A549 (cell line): ENCODE measurements around the gene KIF24. TPM values are rescaled to one million over a fixed set of nuclear protein-coding genes. Genes with fewer than 3 reads are reported as not detected.

Source experiments
- ATAC-seq, 2 experiments: fragments of 200-7000 bp in 1 of 2; fragments of >200 bp in 1 of 2; cut with Nextera tagmentation in 1 of 2; cut with Tn5 transposase in 1 of 2; 3 replicates each; pipeline versions ENCODE4 v1.8.0 to v1.9.1; 2018 to 2020; ENCODE audit warnings: mild to moderate bottlenecking in 1 of 2, moderate library complexity in 1 of 2
- CTCF ChIA-PET: fragments of 300-600 bp; sonication (Branson Sonifier 250); formaldehyde crosslinking; extraction: SDS; loops from one replicate; lab custom pipeline; 2021; ENCODE audit warnings: antibody characterized with exemption, inconsistent platforms; lab: Yijun Ruan, JAX
- POLR2A ChIA-PET: fragments of 350-600 bp; formaldehyde crosslinking; extraction: SDS; loops from one replicate; lab custom pipeline; 2021; ENCODE audit warnings: antibody characterized with exemption, inconsistent platforms; lab: Yijun Ruan, JAX
- DNase-seq, 2 experiments: peaks; one replicate each; pipeline versions ENCODE4 v3.0.0 to v3.0.0-alpha.2; 2011 to 2016; ENCODE audit warnings: low read depth in 1 of 2, low spot score in 1 of 2
- FAIRE-seq: peaks from 2 replicates; lab custom pipeline; 2011; peaks lifted over from hg19 to GRCh38; lab: Jason Lieb, UNC
- H3K27ac ChIP-seq, 2 experiments: fragments of >200 bp; sonication (Bioruptor Twin); formaldehyde crosslinking; 3 replicates each; pipeline ENCODE4 v1.5.1; 2016 to 2017
- H3K4me1 ChIP-seq: fragments of >200 bp; sonication (Bioruptor Twin); formaldehyde crosslinking; 3 replicates; pipeline ENCODE4 v1.6.1; 2016
- H3K4me2 ChIP-seq: fragments of >200 bp; sonication (Bioruptor Twin); formaldehyde crosslinking; 3 replicates; pipeline ENCODE4 v1.6.1; 2016
- H3K4me3 ChIP-seq: fragments of >200 bp; sonication (Bioruptor Twin); formaldehyde crosslinking; 3 replicates; pipeline ENCODE4 v1.5.1; 2016
- H3K9me3 ChIP-seq: fragments of >200 bp; sonication (Bioruptor Twin); formaldehyde crosslinking; 3 replicates; pipeline ENCODE4 v1.6.1; 2016
- BHLHE40 ChIP-seq: IDR thresholded peaks from 2 replicates; pipeline ENCODE4 v1.6.1; 2012; ENCODE audit warnings: low read depth, low read length, inconsistent platforms
- CBX2 ChIP-seq: fragments of 200-600 bp; sonication (generic); IDR thresholded peaks from 2 replicates; pipeline ENCODE4 v1.6.1; 2016; ENCODE audit warnings: low read depth, mild to moderate bottlenecking, borderline replicate concordance
- CBX8 ChIP-seq: fragments of 200-600 bp; sonication (generic); IDR thresholded peaks from 2 replicates; pipeline ENCODE4 v1.6.1; 2016
- CHD4 ChIP-seq: fragments of 200-600 bp; sonication (generic); IDR thresholded peaks from 2 replicates; pipeline ENCODE4 v1.6.1; 2016; ENCODE audit warnings: antibody characterized with exemption, mild to moderate bottlenecking, borderline replicate concordance
- ESRRA ChIP-seq: fragments of 150-350 bp; IDR thresholded peaks from 2 replicates; pipeline ENCODE4 v1.6.1; 2014; ENCODE audit warnings: mild to moderate bottlenecking, low read length, borderline replicate concordance
- FOSB ChIP-seq: fragments of 250-450 bp; sonication (Bioruptor Pico); IDR thresholded peaks from 2 replicates; pipeline ENCODE4 v1.5.0; 2020; ENCODE audit warnings: mild to moderate bottlenecking, moderate library complexity
- FOXS1 ChIP-seq: fragments of 250-450 bp; sonication (Bioruptor Pico); IDR thresholded peaks from 2 replicates; pipeline ENCODE4 v1.5.0; 2020; ENCODE audit warnings: mild to moderate bottlenecking, moderate library complexity
- HEYL ChIP-seq: fragments of 250-450 bp; sonication (Bioruptor Pico); IDR thresholded peaks from 2 replicates; pipeline ENCODE4 v1.8.0; 2021; ENCODE audit warnings: mild to moderate bottlenecking, moderate library complexity
- HOXA7 ChIP-seq: fragments of 250-450 bp; sonication (Bioruptor Pico); IDR thresholded peaks from 2 replicates; pipeline ENCODE4 v1.5.0; 2020; ENCODE audit warnings: mild to moderate bottlenecking, moderate library complexity
- JUN ChIP-seq, 2 experiments: fragments of >200 bp; sonication (Bioruptor Twin); formaldehyde crosslinking; IDR thresholded peaks; 2 replicates in 1 of 2; 3 replicates in 1 of 2; pipeline ENCODE4 v1.6.1; 2016 to 2017
- KDM1A ChIP-seq: fragments of 200-600 bp; sonication (generic); IDR thresholded peaks from 2 replicates; pipeline ENCODE4 v1.6.1; 2016; ENCODE audit warnings: low read depth, mild to moderate bottlenecking
- KDM5A ChIP-seq: fragments of 200-600 bp; sonication (generic); IDR thresholded peaks from 2 replicates; pipeline ENCODE4 v1.6.1; 2016; ENCODE audit warnings: antibody characterized with exemption, mild to moderate bottlenecking
- NFE2L2 ChIP-seq: fragments of 150-350 bp; conservative IDR thresholded peaks from 2 replicates; pipeline ENCODE4 v1.6.1; 2014; ENCODE audit warnings: low read length
- PHF8 ChIP-seq: fragments of 200-600 bp; sonication (generic); IDR thresholded peaks from 2 replicates; pipeline ENCODE4 v1.6.1; 2016; ENCODE audit warnings: low read depth, mild to moderate bottlenecking, antibody characterized with exemption, moderate library complexity, borderline replicate concordance
- POLR2A ChIP-seq: IDR thresholded peaks from 2 replicates; pipeline ENCODE4 v1.6.1; 2012; ENCODE audit warnings: mild to moderate bottlenecking, low read length
- POLR2AphosphoS2 ChIP-seq: conservative IDR thresholded peaks from 2 replicates; pipeline ENCODE4 v1.6.1; 2012; ENCODE audit warnings: low read length, improper control_type of control experiment, inconsistent platforms
- RAD21 ChIP-seq, 2 experiments: fragments of >200 bp in 1 of 2; sonication (Bioruptor Twin) in 1 of 2; formaldehyde crosslinking in 1 of 2; IDR thresholded peaks in 1 of 2; conservative IDR thresholded peaks in 1 of 2; 2 replicates in 1 of 2; 3 replicates in 1 of 2; pipeline ENCODE4 v1.6.1; 2012 to 2018; ENCODE audit warnings: inconsistent platforms in 1 of 2
- RARB ChIP-seq: fragments of 250-450 bp; sonication (Bioruptor Pico); IDR thresholded peaks from 2 replicates; pipeline ENCODE4 v1.8.0; 2021; ENCODE audit warnings: mild to moderate bottlenecking, moderate library complexity
- TFCP2L1 ChIP-seq: fragments of 250-450 bp; sonication (Bioruptor Pico); IDR thresholded peaks from 2 replicates; pipeline ENCODE4 v1.5.0; 2021; ENCODE audit warnings: mild to moderate bottlenecking
- TP53 ChIP-seq: fragments of 250-450 bp; sonication (Bioruptor Pico); IDR thresholded peaks from 2 replicates; pipeline ENCODE4 v1.5.0; 2021; ENCODE audit warnings: mild to moderate bottlenecking, moderate library complexity
- ZFP36 ChIP-seq: fragments of 450-650 bp; IDR thresholded peaks from 2 replicates; pipeline ENCODE4 v1.6.1; 2014; ENCODE audit warnings: borderline replicate concordance; ENCODE audit not compliant: partially characterized antibody
- ZSCAN20 ChIP-seq: fragments of 250-450 bp; sonication (Bioruptor Pico); IDR thresholded peaks from 2 replicates; pipeline ENCODE4 v1.8.0; 2022; ENCODE audit warnings: mild to moderate bottlenecking, moderate library complexity
- WGBS: methylation state at CpG from one replicate; pipeline ENCODE4 v1.1.6; 2017; ENCODE audit errors: missing lambda C conversion rate; 5-methylcytosine and 5-hydroxymethylcytosine counted together
- polyA plus RNA-seq, 4 experiments: library from polyadenylated mRNA; depleted of rRNA in 3 of 4; stranded (reverse); fragments of >200 nt; fragmentation: RNase III in 1 of 4; extraction: RNeasy Plus Mini Kit Qiagen cat#74134 plus additional on column Dnase treatment in 1 of 4; gene quantifications; 2 replicates in 3 of 4; 3 replicates in 1 of 4; pipeline ENCODE4 v1.2.3, GENCODE V29; 2011 to 2017
- TF ChIP-seq, protein P1 (sequence below): IDR thresholded peaks from 2 replicates; pipeline ENCODE4 v1.6.1; 2012
- TF ChIP-seq, protein P2 (sequence below): fragments of 150-350 bp; IDR thresholded peaks from 2 replicates; pipeline ENCODE4 v1.6.1; 2014; ENCODE audit warnings: low read depth, mild to moderate bottlenecking, low read length
- TF ChIP-seq, protein P3 (sequence below): fragments of 450-650 bp; IDR thresholded peaks from 2 replicates; pipeline ENCODE4 v1.6.1; 2014; ENCODE audit warnings: antibody characterized with exemption
- TF ChIP-seq, protein P4 (sequence below): IDR thresholded peaks from 2 replicates; pipeline ENCODE4 v1.6.1; 2012; ENCODE audit warnings: low read depth, borderline replicate concordance
- TF ChIP-seq, protein P5 (sequence below): fragments of >200 bp; sonication (Bioruptor Twin); formaldehyde crosslinking; IDR thresholded peaks from 3 replicates; pipeline ENCODE4 v1.6.1; 2016

Gene KIF24
- polyA plus RNA-seq, 2 of the 4 experiments (the other 2 are of a cell fraction), result 3.2 to 4.4 TPM

DNA sequence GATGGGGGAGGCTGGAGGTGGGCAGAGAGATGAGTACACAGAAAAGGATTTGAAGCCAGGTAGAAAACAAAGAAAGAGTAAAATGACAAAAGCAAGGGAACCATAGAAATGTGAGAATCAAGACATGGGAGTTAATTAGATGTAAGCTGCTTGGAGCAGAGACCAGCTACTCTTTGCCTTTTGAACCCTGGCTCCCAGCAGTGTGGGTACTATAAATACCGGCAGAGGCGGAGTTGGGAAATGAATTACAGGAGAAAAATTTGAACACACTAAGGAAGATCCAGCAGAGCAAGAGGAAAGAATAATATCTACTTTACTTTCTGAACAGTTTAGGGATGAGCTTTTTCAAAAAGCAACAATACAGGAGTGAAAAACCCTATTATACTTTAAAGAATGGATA lies 36.5 kb downstream of the KIF24 start:
- ATAC-seq (no peak), FAIRE-seq (no peak), DNase-seq (no peak)
- TF ChIP-seq RAD21 (conservative IDR thresholded peaks at IDR 0.05 in 1 of 2, IDR thresholded peaks at IDR 0.05 in 1 of 2) (no peak), CBX8 (no peak)
- CTCF ChIA-PET, result interaction anchor here (0.9 kb wide), 1 partner anchor 14 kb away, joined by 5 read pairs; no protein-coding TSS in a partner anchor
- no peaks in the 10 kb centered on the region for H3K9me3 ChIP-seq
- WGBS, result 91% methylated on average over 2 of the region's 2 CpGs
- no peak overlapping the region for H3K4me2 ChIP-seq
- H3K4me3 ChIP-seq, result no peak overlapping the region
- no peaks in the 10 kb centered on the region for H3K4me1 ChIP-seq
- no peak overlapping the region for H3K27ac ChIP-seq
- POLR2A ChIA-PET, result no interaction called here

DNA sequence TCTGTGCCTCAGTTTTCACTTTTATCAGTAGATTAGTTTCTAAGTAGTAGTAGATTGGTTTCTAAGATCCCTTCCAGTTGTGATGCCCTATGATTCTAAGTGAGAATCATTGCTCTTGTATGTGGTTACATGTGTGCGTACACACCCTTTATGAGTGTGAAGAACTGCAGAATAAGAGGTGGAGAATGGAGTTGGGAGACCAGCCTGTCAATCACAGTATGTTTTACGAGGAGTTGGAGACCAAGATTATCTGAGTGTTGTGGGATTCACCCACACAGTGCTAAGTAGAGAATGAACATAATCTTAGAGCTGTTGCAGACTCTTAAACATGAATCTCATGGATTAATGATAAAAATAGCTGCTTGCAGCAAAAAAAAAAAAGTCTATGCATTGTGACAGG lies 37.6 kb downstream of the KIF24 start:
- ChIA-PET POLR2A (interaction anchor here (0.6 kb wide), 1 partner anchor 89 kb away, joined by 3 read pairs; no protein-coding TSS in a partner anchor), CTCF (interaction anchor here (0.6 to 1.6 kb wide), 4 partner anchors 25 to 321 kb away, joined by 3 to 4 read pairs (median 3); no protein-coding TSS in a partner anchor)
- no peak for DNase-seq
- H3K4me1 ChIP-seq, result no peaks in the 10 kb centered on the region
- no peak for FAIRE-seq
- TF ChIP-seq ESRRA (no peak), HEYL (CRISPR knock-in tag) (no peak), TFCP2L1 (no peak), KDM5A (no peak), PHF8 (no peak), NFE2L2 (no peak), JUN (IDR thresholded peaks at IDR 0.05) (no peak), FOSB (no peak), POLR2A (no peak)
- TF ChIP-seq, protein P1, sequence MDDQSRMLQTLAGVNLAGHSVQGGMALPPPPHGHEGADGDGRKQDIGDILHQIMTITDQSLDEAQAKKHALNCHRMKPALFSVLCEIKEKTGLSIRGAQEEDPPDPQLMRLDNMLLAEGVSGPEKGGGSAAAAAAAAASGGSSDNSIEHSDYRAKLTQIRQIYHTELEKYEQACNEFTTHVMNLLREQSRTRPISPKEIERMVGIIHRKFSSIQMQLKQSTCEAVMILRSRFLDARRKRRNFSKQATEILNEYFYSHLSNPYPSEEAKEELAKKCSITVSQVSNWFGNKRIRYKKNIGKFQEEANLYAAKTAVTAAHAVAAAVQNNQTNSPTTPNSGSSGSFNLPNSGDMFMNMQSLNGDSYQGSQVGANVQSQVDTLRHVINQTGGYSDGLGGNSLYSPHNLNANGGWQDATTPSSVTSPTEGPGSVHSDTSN, result no peak
- TF ChIP-seq, protein P2, sequence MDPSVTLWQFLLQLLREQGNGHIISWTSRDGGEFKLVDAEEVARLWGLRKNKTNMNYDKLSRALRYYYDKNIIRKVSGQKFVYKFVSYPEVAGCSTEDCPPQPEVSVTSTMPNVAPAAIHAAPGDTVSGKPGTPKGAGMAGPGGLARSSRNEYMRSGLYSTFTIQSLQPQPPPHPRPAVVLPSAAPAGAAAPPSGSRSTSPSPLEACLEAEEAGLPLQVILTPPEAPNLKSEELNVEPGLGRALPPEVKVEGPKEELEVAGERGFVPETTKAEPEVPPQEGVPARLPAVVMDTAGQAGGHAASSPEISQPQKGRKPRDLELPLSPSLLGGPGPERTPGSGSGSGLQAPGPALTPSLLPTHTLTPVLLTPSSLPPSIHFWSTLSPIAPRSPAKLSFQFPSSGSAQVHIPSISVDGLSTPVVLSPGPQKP, result no peak
- TF ChIP-seq, protein P3, sequence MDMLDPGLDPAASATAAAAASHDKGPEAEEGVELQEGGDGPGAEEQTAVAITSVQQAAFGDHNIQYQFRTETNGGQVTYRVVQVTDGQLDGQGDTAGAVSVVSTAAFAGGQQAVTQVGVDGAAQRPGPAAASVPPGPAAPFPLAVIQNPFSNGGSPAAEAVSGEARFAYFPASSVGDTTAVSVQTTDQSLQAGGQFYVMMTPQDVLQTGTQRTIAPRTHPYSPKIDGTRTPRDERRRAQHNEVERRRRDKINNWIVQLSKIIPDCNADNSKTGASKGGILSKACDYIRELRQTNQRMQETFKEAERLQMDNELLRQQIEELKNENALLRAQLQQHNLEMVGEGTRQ, result no peak
- no peak for ATAC-seq
- H3K4me3 ChIP-seq, result no peak overlapping the region
- no peaks in the 10 kb centered on the region for H3K9me3 ChIP-seq
- 88% methylated on average over 2 of the region's 2 CpGs for WGBS
- no peak overlapping the region for H3K4me2 ChIP-seq
- no peak overlapping the region for H3K27ac ChIP-seq

DNA sequence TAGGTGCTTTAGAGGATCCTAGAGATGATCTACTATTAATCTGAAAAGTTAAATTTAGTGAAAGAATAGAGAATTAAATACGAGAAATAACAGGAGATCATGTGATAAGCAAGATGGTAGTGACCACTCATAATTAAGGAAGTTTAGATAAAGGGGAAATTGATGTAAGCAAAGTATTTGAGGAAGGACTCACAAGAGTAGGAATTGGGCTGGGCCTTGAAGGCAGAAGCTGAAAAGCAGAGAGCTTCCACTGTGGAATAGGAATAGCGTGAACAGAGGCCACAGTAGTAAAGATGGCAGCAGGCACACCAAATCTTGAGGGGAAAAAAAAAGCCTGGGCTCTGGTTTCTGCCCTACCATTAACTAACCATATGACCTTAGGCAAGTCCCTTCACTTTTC lies 38.0 kb downstream of the KIF24 start:
- DNase-seq, result no peak
- POLR2A ChIA-PET, result interaction anchor here (0.6 kb wide), 1 partner anchor 89 kb away, joined by 3 read pairs; no protein-coding TSS in a partner anchor

More for the DNA sequence above, 38.0 kb downstream of the KIF24 start:
- Histone ChIP-seq H3K4me1 (no peaks in the 10 kb centered on the region), H3K27ac (no peak overlapping the region), H3K4me2 (no peak overlapping the region), H3K9me3 (no peaks in the 10 kb centered on the region), H3K4me3 (no peak overlapping the region)
- 95% methylated on average over 2 of the region's 2 CpGs for WGBS
- no peak for ATAC-seq
- no peak for TF ChIP-seq TFCP2L1
- TF ChIP-seq HOXA7, result no peak
- no peak for TF ChIP-seq TP53 (CRISPR knock-in tag)
- TF ChIP-seq ZSCAN20 (CRISPR knock-in tag), result no peak
- TF ChIP-seq POLR2A, result no peak
- TF ChIP-seq, protein P4, sequence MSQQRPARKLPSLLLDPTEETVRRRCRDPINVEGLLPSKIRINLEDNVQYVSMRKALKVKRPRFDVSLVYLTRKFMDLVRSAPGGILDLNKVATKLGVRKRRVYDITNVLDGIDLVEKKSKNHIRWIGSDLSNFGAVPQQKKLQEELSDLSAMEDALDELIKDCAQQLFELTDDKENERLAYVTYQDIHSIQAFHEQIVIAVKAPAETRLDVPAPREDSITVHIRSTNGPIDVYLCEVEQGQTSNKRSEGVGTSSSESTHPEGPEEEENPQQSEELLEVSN, result no peak
- TF ChIP-seq, protein P5, sequence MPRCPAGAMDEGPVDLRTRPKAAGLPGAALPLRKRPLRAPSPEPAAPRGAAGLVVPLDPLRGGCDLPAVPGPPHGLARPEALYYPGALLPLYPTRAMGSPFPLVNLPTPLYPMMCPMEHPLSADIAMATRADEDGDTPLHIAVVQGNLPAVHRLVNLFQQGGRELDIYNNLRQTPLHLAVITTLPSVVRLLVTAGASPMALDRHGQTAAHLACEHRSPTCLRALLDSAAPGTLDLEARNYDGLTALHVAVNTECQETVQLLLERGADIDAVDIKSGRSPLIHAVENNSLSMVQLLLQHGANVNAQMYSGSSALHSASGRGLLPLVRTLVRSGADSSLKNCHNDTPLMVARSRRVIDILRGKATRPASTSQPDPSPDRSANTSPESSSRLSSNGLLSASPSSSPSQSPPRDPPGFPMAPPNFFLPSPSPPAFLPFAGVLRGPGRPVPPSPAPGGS, result no peak
- TF ChIP-seq PHF8, result no peak
- TF ChIP-seq KDM1A, result no peak
- no peak for TF ChIP-seq CBX2
- TF ChIP-seq FOXS1 (CRISPR knock-in tag), result no peak
- TF ChIP-seq POLR2AphosphoS2, result no peak
- TF ChIP-seq, protein P1, result no peak
- TF ChIP-seq CHD4, result no peak
- no peak for TF ChIP-seq BHLHE40
- TF ChIP-seq RARB (CRISPR knock-in tag), result no peak
- no peak for TF ChIP-seq ZFP36
- CTCF ChIA-PET, result interaction anchor here (0.9 to 3.4 kb wide), 4 partner anchors 10 to 113 kb away, joined by 3 to 13 read pairs (median 4); no protein-coding TSS in a partner anchor
- FAIRE-seq, result no peak
